GM21717 (cell line): ENCODE measurements around the gene RPS6KA2.

Experiments used
- ATAC-seq: cut with Tn5 transposase; IDR thresholded peaks from one replicate; pipeline ENCODE4 v1.9.1; 2021; ENCODE audit warnings: mild to moderate bottlenecking, moderate library complexity; ENCODE audit not compliant: unreplicated experiment

Gene RPS6KA2

GRCh38 chr6:166579237-166579850, 47.7 kb downstream of the RPS6KA2 start:
- ATAC-seq = no peak

GRCh38 chr6:166578536-166579236, 48.4 kb downstream of the RPS6KA2 start:
- no peak for ATAC-seq

DNA sequence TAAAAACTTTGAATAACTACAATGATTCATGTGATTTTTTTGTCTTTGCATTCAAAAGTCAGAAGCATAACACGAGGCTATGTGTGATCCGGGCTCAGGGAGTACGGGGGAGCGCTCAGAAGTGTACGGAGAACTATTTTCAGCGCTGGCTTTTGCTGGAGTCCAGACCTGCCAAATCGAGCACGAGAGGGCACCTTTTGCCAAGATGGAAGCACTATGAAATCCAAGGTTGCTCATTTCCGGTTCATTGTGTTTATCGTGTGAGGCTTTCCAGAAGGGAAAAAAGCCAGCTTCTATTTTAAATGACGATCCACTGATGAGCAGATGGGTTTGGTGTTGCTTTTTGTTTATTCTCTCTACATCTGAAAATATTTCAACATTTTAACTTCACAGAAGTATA, 51.8 kb downstream of the RPS6KA2 start:
- no peak for ATAC-seq

DNA sequence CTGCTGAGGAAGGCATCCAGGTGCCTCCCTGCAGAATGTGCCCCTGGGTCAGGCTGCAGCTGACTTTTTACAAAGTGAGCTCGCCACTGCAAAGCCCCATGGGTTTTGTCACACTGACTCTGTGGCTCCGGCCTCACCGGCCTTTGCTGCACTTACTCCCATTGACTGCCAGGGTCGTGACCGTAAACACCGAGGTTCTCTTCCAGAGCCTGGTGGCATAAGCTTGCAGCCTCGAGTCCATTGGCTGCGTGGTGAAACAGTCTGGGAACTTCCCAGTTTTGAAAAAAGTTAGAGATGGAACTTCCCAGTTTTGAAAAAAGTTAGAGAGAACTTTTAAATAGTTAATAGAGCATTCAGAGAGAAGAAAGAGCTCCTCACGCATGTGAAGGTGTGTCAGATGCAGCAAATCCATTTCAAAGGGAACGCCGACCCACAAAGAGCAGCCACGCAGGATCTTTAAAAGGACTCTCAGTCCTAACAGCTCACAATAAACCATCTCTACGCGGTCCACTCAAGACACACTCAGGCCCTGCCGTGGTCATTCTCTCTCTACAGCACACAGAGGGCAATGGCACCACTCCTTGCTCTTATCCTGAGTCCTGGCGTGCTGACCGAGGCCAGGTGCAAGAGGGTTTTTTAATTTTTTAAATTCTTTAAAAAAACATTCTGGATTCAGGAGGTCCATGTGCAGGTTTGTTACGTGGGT, 53.4 kb downstream of the RPS6KA2 start:
- ATAC-seq = no peak

GRCh38 chr6:166572370-166573261, 54.4 kb downstream of the RPS6KA2 start:
- no peak for ATAC-seq

- ATAC-seq = no peak
These were observed 55.9 kb downstream of the RPS6KA2 start for GRCh38 chr6:166570929-166571713.

DNA sequence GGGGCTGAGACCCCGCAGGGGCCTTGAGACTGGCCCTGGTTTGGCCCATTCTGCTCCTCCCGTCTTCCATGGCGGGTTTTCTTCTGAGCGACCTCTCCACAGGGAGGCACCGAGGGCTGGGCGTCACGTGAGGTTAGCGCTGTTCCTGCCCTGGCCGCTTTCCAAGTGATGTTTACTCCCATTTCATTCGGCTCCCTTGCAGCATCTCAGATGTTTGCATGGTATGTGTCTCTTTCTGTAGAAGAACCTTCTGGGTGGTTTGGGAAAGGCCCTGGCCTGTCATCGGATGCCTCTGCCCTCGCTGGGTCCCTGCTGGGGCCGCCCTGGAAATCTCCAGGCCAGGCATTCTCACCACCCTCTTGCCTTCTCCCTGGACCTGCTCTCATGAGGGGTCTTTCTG, 57.8 kb downstream of the RPS6KA2 start:
- no peak for ATAC-seq

DNA sequence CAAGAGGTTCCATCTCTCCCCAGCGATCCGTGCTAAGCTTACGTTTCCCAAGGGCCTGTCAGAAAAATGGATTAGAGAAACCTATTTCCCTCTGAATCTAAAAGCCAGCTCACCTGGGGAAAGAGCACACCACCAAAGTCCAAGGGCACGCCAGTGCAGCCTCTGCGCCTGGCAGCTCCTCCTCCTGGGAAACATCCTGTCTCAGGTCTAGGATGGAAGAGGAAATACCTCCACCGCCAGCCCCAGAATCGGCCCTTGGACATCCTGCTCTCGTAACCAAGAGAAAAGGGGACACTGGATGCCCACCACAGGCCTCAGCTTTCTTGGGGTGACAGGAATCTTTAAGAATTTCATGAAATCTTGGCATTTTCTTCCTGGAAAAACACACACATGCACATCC, 59.2 kb downstream of the RPS6KA2 start:
- ATAC-seq = no peak

DNA sequence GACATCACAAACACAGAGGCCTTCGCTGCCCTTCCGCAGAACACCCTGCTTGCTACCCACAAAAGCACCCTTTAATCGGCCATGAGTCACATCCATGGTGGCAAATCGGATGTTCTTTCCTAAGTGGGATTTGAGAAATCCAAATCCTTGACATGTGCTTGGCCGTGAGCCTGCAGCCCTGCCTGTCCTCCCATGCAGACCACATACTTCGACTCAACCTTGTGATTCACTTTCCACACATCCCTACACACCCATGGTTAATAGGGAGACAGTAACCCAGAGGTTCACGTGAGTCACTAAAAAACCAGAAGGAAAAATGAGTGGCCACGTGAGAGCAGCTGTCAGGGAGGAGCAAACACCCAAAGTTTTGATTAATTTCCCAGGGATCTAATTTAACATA, 59.9 kb downstream of the RPS6KA2 start:
- ATAC-seq = no peak

DNA sequence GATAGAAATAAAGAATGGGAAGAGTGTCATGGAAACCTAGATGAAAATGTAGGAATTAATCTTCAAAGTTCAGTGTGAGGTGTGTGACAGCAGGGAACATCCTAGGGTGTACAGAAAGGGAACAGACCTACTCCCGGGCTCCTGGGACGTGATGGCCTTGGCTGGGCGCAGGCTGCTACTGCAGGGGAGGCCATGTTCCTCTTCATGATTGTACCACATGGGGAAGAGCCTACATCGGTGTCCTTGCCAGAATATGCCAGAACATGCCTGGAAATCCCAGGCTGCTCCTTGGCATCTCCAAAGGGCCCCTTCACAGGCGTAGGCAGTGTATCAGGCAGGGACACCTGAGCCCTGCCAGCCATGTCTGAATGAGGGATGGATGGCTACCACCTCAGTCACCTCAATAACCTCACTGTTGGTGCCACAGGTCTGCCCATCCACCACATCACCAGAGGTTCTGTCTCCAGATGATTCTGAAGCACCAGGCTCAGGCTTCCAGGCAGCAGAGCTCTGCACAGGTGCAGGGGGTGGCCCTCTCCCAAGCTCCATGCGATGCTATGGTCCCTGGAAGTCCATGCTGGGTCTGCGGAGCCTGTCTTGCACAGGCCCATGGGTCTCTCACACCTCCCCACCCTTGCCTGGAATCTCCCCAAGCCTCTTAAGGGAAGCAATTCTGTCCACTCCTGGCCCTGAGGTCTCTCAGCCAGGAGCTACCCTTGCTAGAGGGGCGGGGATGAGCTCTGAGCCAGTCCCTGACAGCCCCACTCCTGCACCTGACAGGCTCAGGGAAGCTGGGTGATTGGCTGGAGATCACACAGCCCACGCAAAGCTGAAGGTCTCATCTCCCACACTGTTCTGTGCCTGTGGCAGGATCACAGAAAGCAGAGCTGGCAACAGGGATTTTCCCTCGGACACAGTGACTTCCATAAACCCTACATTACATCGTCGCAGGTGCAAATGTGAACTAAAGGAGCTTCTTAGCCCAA, 60.7 kb downstream of the RPS6KA2 start:
- ATAC-seq = no peak

DNA sequence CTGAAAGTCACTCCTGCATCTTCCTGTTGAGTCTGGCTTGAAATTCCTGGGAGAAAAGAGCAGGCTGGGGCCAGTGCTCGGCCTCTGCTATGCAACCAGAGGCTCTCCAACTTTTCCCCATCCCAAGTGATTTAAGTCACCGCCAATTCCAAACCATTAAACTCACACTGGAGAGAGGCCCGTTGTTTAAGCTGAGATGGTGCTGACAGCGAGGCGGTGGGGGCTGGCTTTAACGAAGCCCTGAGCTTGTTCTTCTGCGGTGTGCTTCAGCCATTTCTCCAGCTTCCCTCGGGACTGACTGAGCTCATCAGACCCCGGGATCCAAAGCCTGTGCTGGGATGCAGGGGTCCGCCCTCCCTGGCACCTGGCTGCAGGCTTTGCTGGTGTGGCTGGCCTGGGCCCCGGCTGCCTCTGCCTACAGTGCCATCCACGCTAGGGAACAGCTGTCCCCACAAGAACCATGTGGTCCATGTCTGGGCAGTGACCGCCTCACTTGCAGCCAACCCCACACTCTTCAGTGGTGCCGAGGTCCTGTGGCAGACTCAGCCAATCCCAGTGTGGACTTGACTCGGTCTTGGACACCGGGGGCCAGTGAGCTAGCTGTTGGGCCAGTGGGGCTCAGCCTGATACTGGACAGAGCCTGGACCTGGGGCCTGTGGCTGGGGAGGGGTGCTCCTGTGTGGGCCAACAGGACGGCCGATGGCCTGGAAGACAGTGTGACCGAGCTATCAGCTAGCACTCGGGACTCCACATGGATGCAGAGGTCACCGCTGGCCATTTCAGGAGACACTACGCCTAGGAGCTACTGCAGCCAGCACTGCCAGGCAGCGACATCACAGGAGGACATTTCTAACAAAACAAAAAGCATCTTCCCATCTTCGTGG, 61.7 kb downstream of the RPS6KA2 start:
- ATAC-seq = no peak

GRCh38 chr6:166563805-166564204, 63.2 kb downstream of the RPS6KA2 start:
- ATAC-seq = no peak

- no peak for ATAC-seq
These were observed 63.9 kb downstream of the RPS6KA2 start for GRCh38 chr6:166563200-166563599.

DNA sequence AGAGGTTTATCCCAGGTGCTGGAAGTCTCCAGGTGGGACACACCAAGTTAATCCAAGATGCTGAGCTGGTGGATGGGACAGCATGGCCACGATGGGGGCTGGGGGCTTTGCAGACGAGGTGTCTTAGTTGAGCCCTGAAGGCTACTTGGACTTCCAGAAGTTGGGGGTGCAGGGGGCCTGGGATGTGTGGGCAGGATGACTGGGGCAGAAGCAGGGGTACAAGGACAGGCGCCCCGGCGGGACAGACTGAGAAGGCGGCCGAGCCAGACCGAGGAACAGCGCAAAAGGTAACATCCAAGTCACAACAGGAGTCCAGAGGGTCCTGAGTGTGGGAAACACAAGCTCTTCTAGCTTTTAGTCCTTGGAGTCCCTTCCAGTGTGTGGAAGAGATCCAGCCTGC, 64.3 kb downstream of the RPS6KA2 start:
- ATAC-seq = no peak

GRCh38 chr6:166561771-166562359, 65.2 kb downstream of the RPS6KA2 start:
- no peak for ATAC-seq

DNA sequence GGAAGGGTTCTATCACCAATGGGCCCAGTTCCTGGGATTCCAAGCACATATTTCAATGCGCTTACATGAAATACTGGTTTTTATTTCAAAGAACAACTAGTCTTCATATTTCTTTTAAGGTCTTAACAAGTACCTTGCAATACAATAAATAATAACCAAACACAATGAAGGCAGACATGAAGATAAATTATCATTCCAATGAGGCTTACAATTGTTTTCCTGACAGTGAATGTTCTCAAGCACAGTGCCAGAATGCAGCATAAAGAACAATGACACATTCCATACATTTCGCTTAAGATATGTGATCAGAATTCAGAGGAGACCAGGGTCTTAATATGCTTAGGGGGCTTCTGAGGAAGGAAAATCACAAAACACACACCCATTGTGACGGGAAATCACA, 66.8 kb downstream of the RPS6KA2 start:
- ATAC-seq = no peak

- ATAC-seq = no peak
These were observed 67.4 kb downstream of the RPS6KA2 start for GRCh38 chr6:166559662-166560061.

GRCh38 chr6:166559211-166559610, 67.8 kb downstream of the RPS6KA2 start:
- ATAC-seq = no peak
